ENCODE measurements around the gene TBKBP1.

GRCh38 chr17:47696717-47697642 lies 3.0 kb downstream of the TBKBP1 start:
- TF ChIP-seq, protein P1, sequence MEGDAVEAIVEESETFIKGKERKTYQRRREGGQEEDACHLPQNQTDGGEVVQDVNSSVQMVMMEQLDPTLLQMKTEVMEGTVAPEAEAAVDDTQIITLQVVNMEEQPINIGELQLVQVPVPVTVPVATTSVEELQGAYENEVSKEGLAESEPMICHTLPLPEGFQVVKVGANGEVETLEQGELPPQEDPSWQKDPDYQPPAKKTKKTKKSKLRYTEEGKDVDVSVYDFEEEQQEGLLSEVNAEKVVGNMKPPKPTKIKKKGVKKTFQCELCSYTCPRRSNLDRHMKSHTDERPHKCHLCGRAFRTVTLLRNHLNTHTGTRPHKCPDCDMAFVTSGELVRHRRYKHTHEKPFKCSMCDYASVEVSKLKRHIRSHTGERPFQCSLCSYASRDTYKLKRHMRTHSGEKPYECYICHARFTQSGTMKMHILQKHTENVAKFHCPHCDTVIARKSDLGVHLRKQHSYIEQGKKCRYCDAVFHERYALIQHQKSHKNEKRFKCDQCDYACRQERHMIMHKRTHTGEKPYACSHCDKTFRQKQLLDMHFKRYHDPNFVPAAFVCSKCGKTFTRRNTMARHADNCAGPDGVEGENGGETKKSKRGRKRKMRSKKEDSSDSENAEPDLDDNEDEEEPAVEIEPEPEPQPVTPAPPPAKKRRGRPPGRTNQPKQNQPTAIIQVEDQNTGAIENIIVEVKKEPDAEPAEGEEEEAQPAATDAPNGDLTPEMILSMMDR (IDR thresholded peaks at IDR 0.05), result no peak
- no peak for TF ChIP-seq POLR2A (IDR thresholded peaks at IDR 0.05)
